ENCODE measurements around the gene GRPEL1.
"Not testable (repeated sequence)": the region's sequence is repeated elsewhere in the genome, so short reads cannot be mapped to it uniquely, and the experiment has no call there.

The GRPEL1 gene

GRCh38 chr4:7086384-7086783 is 18.5 kb upstream of the GRPEL1 start:
- Histone ChIP-seq H3K4me1 (ENCODE audit: control insufficient read depth, insufficient read depth, low read length) (peaks cover 6% of the 10 kb centered on the region), H3K36me3 (ENCODE audit: control insufficient read depth, insufficient read depth, low read length) (no peaks in the 10 kb centered on the region), H3K9me3 (ENCODE audit: control insufficient read depth, insufficient read depth, low read length) (no peaks in the 10 kb centered on the region), H3K9ac (ENCODE audit: low read depth, low read length) (no peak overlapping the region), H3K27me3 (ENCODE audit: control insufficient read depth, insufficient read depth, low read length) (peaks cover 38% of the 10 kb centered on the region), H3K4me3 (ENCODE audit: low read depth, low read length) (no peak overlapping the region)

- not testable (repeated sequence) for H3K9ac ChIP-seq (ENCODE audit: low read depth, low read length); H3K4me3 ChIP-seq (ENCODE audit: low read depth, low read length)
Measured at GRCh38 chr4:7084564-7084961, 16.7 kb upstream of the GRPEL1 start.

GRCh38 chr4:7083597-7084563 is 16.0 kb upstream of the GRPEL1 start:
- Histone ChIP-seq H3K9ac (ENCODE audit: low read depth, low read length) (no peak overlapping the region), H3K27me3 (ENCODE audit: control insufficient read depth, insufficient read depth, low read length) (peaks cover 20% of the 10 kb centered on the region), H3K4me1 (ENCODE audit: control insufficient read depth, insufficient read depth, low read length) (peaks cover 6% of the 10 kb centered on the region), H3K36me3 (ENCODE audit: control insufficient read depth, insufficient read depth, low read length) (no peaks in the 10 kb centered on the region), H3K9me3 (ENCODE audit: control insufficient read depth, insufficient read depth, low read length) (no peaks in the 10 kb centered on the region), H3K4me3 (ENCODE audit: low read depth, low read length) (no peak overlapping the region)

More at GRCh38 chr4:7084564-7084961, 16.7 kb upstream of the GRPEL1 start:
- not testable (repeated sequence) for H3K9me3 ChIP-seq (ENCODE audit: control insufficient read depth, insufficient read depth, low read length); H3K4me1 ChIP-seq (ENCODE audit: control insufficient read depth, insufficient read depth, low read length); H3K36me3 ChIP-seq (ENCODE audit: control insufficient read depth, insufficient read depth, low read length)
- peaks cover 27% of the 10 kb centered on the region for H3K27me3 ChIP-seq (ENCODE audit: control insufficient read depth, insufficient read depth, low read length)

- not testable (repeated sequence) for H3K4me3 ChIP-seq (ENCODE audit: low read depth, low read length); H3K36me3 ChIP-seq (ENCODE audit: control insufficient read depth, insufficient read depth, low read length); H3K9ac ChIP-seq (ENCODE audit: low read depth, low read length); H3K4me1 ChIP-seq (ENCODE audit: control insufficient read depth, insufficient read depth, low read length); H3K9me3 ChIP-seq (ENCODE audit: control insufficient read depth, insufficient read depth, low read length); H3K27me3 ChIP-seq (ENCODE audit: control insufficient read depth, insufficient read depth, low read length)
Measured at GRCh38 chr4:7079909-7080308, 12.0 kb upstream of the GRPEL1 start.

- not testable (repeated sequence) for H3K4me3 ChIP-seq (ENCODE audit: low read depth, low read length); H3K27me3 ChIP-seq (ENCODE audit: control insufficient read depth, insufficient read depth, low read length); H3K9ac ChIP-seq (ENCODE audit: low read depth, low read length); H3K36me3 ChIP-seq (ENCODE audit: control insufficient read depth, insufficient read depth, low read length); H3K4me1 ChIP-seq (ENCODE audit: control insufficient read depth, insufficient read depth, low read length); H3K9me3 ChIP-seq (ENCODE audit: control insufficient read depth, insufficient read depth, low read length)
Measured at GRCh38 chr4:7079483-7079882, 11.6 kb upstream of the GRPEL1 start.

- H3K36me3 ChIP-seq (ENCODE audit: control insufficient read depth, insufficient read depth, low read length), result no peaks in the 10 kb centered on the region
- peaks cover 3% of the 10 kb centered on the region for H3K27me3 ChIP-seq (ENCODE audit: control insufficient read depth, insufficient read depth, low read length)
- no peaks in the 10 kb centered on the region for H3K4me1 ChIP-seq (ENCODE audit: control insufficient read depth, insufficient read depth, low read length)
- H3K4me3 ChIP-seq (ENCODE audit: low read depth, low read length), result no peak overlapping the region
- H3K9ac ChIP-seq (ENCODE audit: low read depth, low read length), result no peak overlapping the region
- no peaks in the 10 kb centered on the region for H3K9me3 ChIP-seq (ENCODE audit: control insufficient read depth, insufficient read depth, low read length)
Measured at GRCh38 chr4:7078025-7078424, 10.2 kb upstream of the GRPEL1 start.

- Histone ChIP-seq H3K4me3 (ENCODE audit: low read depth, low read length) (no peak overlapping the region), H3K9ac (ENCODE audit: low read depth, low read length) (no peak overlapping the region), H3K27me3 (ENCODE audit: control insufficient read depth, insufficient read depth, low read length) (peaks cover 4% of the 10 kb centered on the region), H3K36me3 (ENCODE audit: control insufficient read depth, insufficient read depth, low read length) (no peaks in the 10 kb centered on the region), H3K9me3 (ENCODE audit: control insufficient read depth, insufficient read depth, low read length) (no peaks in the 10 kb centered on the region), H3K4me1 (ENCODE audit: control insufficient read depth, insufficient read depth, low read length) (no peaks in the 10 kb centered on the region)
Measured at GRCh38 chr4:7077371-7077770, 9.5 kb upstream of the GRPEL1 start.

- H3K4me3 ChIP-seq (ENCODE audit: low read depth, low read length), result no peak overlapping the region
- no peaks in the 10 kb centered on the region for H3K4me1 ChIP-seq (ENCODE audit: control insufficient read depth, insufficient read depth, low read length)
- peaks cover 11% of the 10 kb centered on the region for H3K27me3 ChIP-seq (ENCODE audit: control insufficient read depth, insufficient read depth, low read length)
- H3K36me3 ChIP-seq (ENCODE audit: control insufficient read depth, insufficient read depth, low read length), result no peaks in the 10 kb centered on the region
- H3K9ac ChIP-seq (ENCODE audit: low read depth, low read length), result no peak overlapping the region
- H3K9me3 ChIP-seq (ENCODE audit: control insufficient read depth, insufficient read depth, low read length), result no peaks in the 10 kb centered on the region
Measured at GRCh38 chr4:7076696-7077082, 8.8 kb upstream of the GRPEL1 start.

- no peak overlapping the region for H3K9ac ChIP-seq (ENCODE audit: low read depth, low read length)
- H3K27me3 ChIP-seq (ENCODE audit: control insufficient read depth, insufficient read depth, low read length), result peaks cover 12% of the 10 kb centered on the region
- no peak overlapping the region for H3K4me3 ChIP-seq (ENCODE audit: low read depth, low read length)
- H3K36me3 ChIP-seq (ENCODE audit: control insufficient read depth, insufficient read depth, low read length), result no peaks in the 10 kb centered on the region
- no peaks in the 10 kb centered on the region for H3K4me1 ChIP-seq (ENCODE audit: control insufficient read depth, insufficient read depth, low read length)
- H3K9me3 ChIP-seq (ENCODE audit: control insufficient read depth, insufficient read depth, low read length), result no peaks in the 10 kb centered on the region
Measured at GRCh38 chr4:7075962-7076695, 8.3 kb upstream of the GRPEL1 start.

- H3K9ac ChIP-seq (ENCODE audit: low read depth, low read length), result no peak overlapping the region
- no peaks in the 10 kb centered on the region for H3K4me1 ChIP-seq (ENCODE audit: control insufficient read depth, insufficient read depth, low read length)
- no peak overlapping the region for H3K4me3 ChIP-seq (ENCODE audit: low read depth, low read length)
- H3K9me3 ChIP-seq (ENCODE audit: control insufficient read depth, insufficient read depth, low read length), result no peaks in the 10 kb centered on the region
- no peaks in the 10 kb centered on the region for H3K36me3 ChIP-seq (ENCODE audit: control insufficient read depth, insufficient read depth, low read length)
- H3K27me3 ChIP-seq (ENCODE audit: control insufficient read depth, insufficient read depth, low read length), result peaks cover 16% of the 10 kb centered on the region
Measured at GRCh38 chr4:7074426-7074825, 6.6 kb upstream of the GRPEL1 start.

- no peaks in the 10 kb centered on the region for H3K4me1 ChIP-seq (ENCODE audit: control insufficient read depth, insufficient read depth, low read length)
- H3K9me3 ChIP-seq (ENCODE audit: control insufficient read depth, insufficient read depth, low read length), result no peaks in the 10 kb centered on the region
- peaks cover 22% of the 10 kb centered on the region for H3K27me3 ChIP-seq (ENCODE audit: control insufficient read depth, insufficient read depth, low read length)
- no peaks in the 10 kb centered on the region for H3K36me3 ChIP-seq (ENCODE audit: control insufficient read depth, insufficient read depth, low read length)
- H3K4me3 ChIP-seq (ENCODE audit: low read depth, low read length), result no peak overlapping the region
- no peak overlapping the region for H3K9ac ChIP-seq (ENCODE audit: low read depth, low read length)
Measured at GRCh38 chr4:7073526-7074390, 5.9 kb upstream of the GRPEL1 start.

All from iPS-15b (cell line).